C1 segment of cervical spinal cord (tissue), 14 donors: ENCODE data around the gene CD151.

Source experiments
- DNase-seq, 14 donors: peaks; one replicate each; lab custom pipeline; 2025; lab: John Stamatoyannopoulos, UW

CD151 gene

GRCh38 chr11:869399-870126 lies 36.8 kb downstream of the CD151 start:
- DNase-seq, result no peak

- no peak for DNase-seq
These were observed 37.3 kb downstream of the CD151 start for GRCh38 chr11:870127-870413.

GRCh38 chr11:870418-870817 lies 37.7 kb downstream of the CD151 start:
- no peak for DNase-seq

- no peak for DNase-seq
These were observed 38.7 kb downstream of the CD151 start for GRCh38 chr11:871472-871871.

- no peak for DNase-seq
These were observed 40.0 kb downstream of the CD151 start for GRCh38 chr11:872799-873198.

- no peak for DNase-seq
These were observed 41.0 kb downstream of the CD151 start for GRCh38 chr11:873706-874105.

- no peak for DNase-seq
These were observed 42.5 kb downstream of the CD151 start for GRCh38 chr11:875203-875602.

- DNase-seq, result no peak
These were observed 43.1 kb downstream of the CD151 start for GRCh38 chr11:875769-876301.

- DNase-seq, result peak in 8 of 14 donors; percentile 11 to 88 (median 31)
These were observed 43.8 kb downstream of the CD151 start for GRCh38 chr11:876545-876944.

- no peak for DNase-seq
These were observed 44.8 kb downstream of the CD151 start for GRCh38 chr11:877565-877964.

- no peak for DNase-seq
These were observed 47.7 kb downstream of the CD151 start for GRCh38 chr11:880447-880846.

- DNase-seq, result no peak
These were observed 49.8 kb downstream of the CD151 start for GRCh38 chr11:882596-882995.

GRCh38 chr11:883527-883926 lies 50.8 kb downstream of the CD151 start:
- no peak for DNase-seq

GRCh38 chr11:884578-885070 lies 51.9 kb downstream of the CD151 start:
- DNase-seq, result no peak

- DNase-seq, result no peak
These were observed 53.8 kb downstream of the CD151 start for GRCh38 chr11:886568-886967.

- peak in 1 of 14 donors; percentile 66 for DNase-seq
These were observed 54.8 kb downstream of the CD151 start for GRCh38 chr11:887589-887988.
